GM12865 (cell line): ENCODE results near the gene UBE2L6.

ENCODE experiments used
- DNase-seq: peaks from one replicate; pipeline ENCODE4 v3.0.0; 2010; ENCODE audit warnings: low read depth
- H3K4me3 ChIP-seq: 2 replicates; pipeline ENCODE4 v1.5.1; 2011; ENCODE audit warnings: mild to moderate bottlenecking, low read depth, low read length, control low read depth
- CTCF ChIP-seq: IDR thresholded peaks from 2 replicates; pipeline ENCODE4 v1.5.1; 2011; ENCODE audit warnings: low read length, control low read depth, low read depth, inconsistent platforms; ENCODE audit not compliant: insufficient read depth; ENCODE audit errors: missing control alignments

Gene UBE2L6

GRCh38 chr11:57512646-57513451 lies 54.6 kb downstream of the UBE2L6 start:
- no peak overlapping the region for H3K4me3 ChIP-seq
- TF ChIP-seq CTCF, result no peak
- DNase-seq, result no peak

- H3K4me3 ChIP-seq, result no peak overlapping the region
- DNase-seq, result no peak
Observed at GRCh38 chr11:57511741-57512430, 55.6 kb downstream of the UBE2L6 start.

GRCh38 chr11:57508341-57509170 lies 58.9 kb downstream of the UBE2L6 start:
- H3K4me3 ChIP-seq, result no peak overlapping the region
- TF ChIP-seq CTCF, result no peak
- DNase-seq, result no peak

More at GRCh38 chr11:57511741-57512430, 55.6 kb downstream of the UBE2L6 start:
- TF ChIP-seq CTCF, result no peak

- no peak for DNase-seq
- H3K4me3 ChIP-seq, result no peak overlapping the region
- no peak for TF ChIP-seq CTCF
Observed at GRCh38 chr11:57506522-57506921, 61.0 kb downstream of the UBE2L6 start.

GRCh38 chr11:57504511-57504910 lies 63.0 kb downstream of the UBE2L6 start:
- no peak for TF ChIP-seq CTCF
- DNase-seq, result no peak
- no peak overlapping the region for H3K4me3 ChIP-seq

GRCh38 chr11:57502870-57503269 lies 64.6 kb downstream of the UBE2L6 start:
- no peak for DNase-seq
- no peak overlapping the region for H3K4me3 ChIP-seq
- no peak for TF ChIP-seq CTCF
